OCI-LY3 (cell line): ENCODE results near the gene GABRR2.

Experiments
- CTCF ChIP-seq: fragments of 200-600, 300-600 bp; sonication (generic); IDR thresholded peaks from 2 replicates; pipeline ENCODE4 v1.5.1; 2014; ENCODE audit warnings: antibody characterized with exemption, low read length, low read depth
- EZH2phosphoT487 ChIP-seq: fragments of 200-600 bp; shearing (Covaris generic); IDR thresholded peaks from 2 replicates; pipeline ENCODE4 v1.6.1; 2018; ENCODE audit warnings: antibody characterized with exemption, mixed run types, low read depth

- no peak for TF ChIP-seq CTCF
- no peak for TF ChIP-seq EZH2phosphoT487
Measured at GRCh38 chr6:89269252-89269651, 45.8 kb downstream of the GABRR2 start.
